K562 (cell line): ENCODE data around the gene RMND5B. TPM values are rescaled to one million over a fixed set of nuclear protein-coding genes. Genes with fewer than 3 reads are reported as not detected.

Source experiments
- ATAC-seq: fragments of 200-7000 bp; cut with Tn5 transposase; 3 replicates; pipeline ENCODE4 v1.9.1; 2020; ENCODE audit warnings: moderate library complexity
- BruUV-seq: library from RNA; stranded (reverse); fragments of 400-500 nt; replicated peaks from 2 replicates; lab custom pipeline; 2021; lab: Mats Ljungman, UMichigan
- CTCF ChIA-PET: fragments of 300-600 bp; formaldehyde crosslinking; extraction: SDS; loops from one replicate; lab custom pipeline; 2021; ENCODE audit warnings: low intra/inter-chr PET ratio; lab: Yijun Ruan, JAX
- POLR2A ChIA-PET: fragments of 300-600, 350-650 bp; sonication (Branson Sonifier 250); formaldehyde crosslinking; extraction: SDS; loops from one replicate; lab custom pipeline; 2021; ENCODE audit warnings: antibody characterized with exemption, inconsistent platforms; lab: Yijun Ruan, JAX
- DNase-seq, 4 experiments: peaks; one replicate each; pipeline versions ENCODE4 v3.0.0 to v3.0.0-alpha.2; 2011 to 2018; ENCODE audit warnings: low spot score in 3 of 4, mixed read lengths in 3 of 4; ENCODE audit errors: extremely low read depth in 1 of 4
- FAIRE-seq: peaks from 2 replicates; lab custom pipeline; 2011; peaks lifted over from hg19 to GRCh38; lab: Jason Lieb, UNC
- H2AFZ ChIP-seq: 2 replicates; pipeline ENCODE4 v1.6.0; 2011; ENCODE audit warnings: low read depth, low read length, control low read depth, inconsistent platforms
- H3K27ac ChIP-seq: fragments of 200-600 bp; 3 replicates; pipeline ENCODE4 v1.8.0; 2011; ENCODE audit warnings: low read depth, mild to moderate bottlenecking, control low read depth, inconsistent platforms, low read length, moderate library complexity, mixed read lengths; ENCODE audit errors: extremely low read depth
- H3K27me3 ChIP-seq, 2 experiments: fragments of 300-600 bp in 1 of 2; 2 replicates in 1 of 2; 3 replicates in 1 of 2; pipeline versions ENCODE4 v1.6.0 to v1.8.0; 2011; ENCODE audit warnings: inconsistent platforms in 2 of 2, low read length in 2 of 2, mild to moderate bottlenecking in 1 of 2, mixed read lengths in 1 of 2, moderate library complexity in 1 of 2; ENCODE audit not compliant: control insufficient read depth in 2 of 2, insufficient read depth in 2 of 2
- H3K36me3 ChIP-seq: fragments of 300-600 bp; 3 replicates; pipeline ENCODE4 v1.8.0; 2011; ENCODE audit warnings: mild to moderate bottlenecking, low read length, inconsistent platforms; ENCODE audit not compliant: control insufficient read depth, insufficient read depth
- H3K4me1 ChIP-seq, 2 experiments: fragments of 200-600 bp in 1 of 2; replicated peaks in 1 of 2; 2 replicates in 1 of 2; 3 replicates in 1 of 2; pipeline versions ENCODE4 v1.5.1 to v1.8.0; 2011; ENCODE audit warnings: inconsistent platforms in 2 of 2, low read length in 2 of 2, mild to moderate bottlenecking in 1 of 2, mixed read lengths in 1 of 2, moderate library complexity in 1 of 2; ENCODE audit not compliant: control insufficient read depth in 2 of 2, insufficient read depth in 2 of 2
- H3K4me2 ChIP-seq: 2 replicates; pipeline ENCODE4 v1.6.1; 2011; ENCODE audit warnings: low read length, control low read depth, inconsistent platforms, mixed read lengths; ENCODE audit not compliant: insufficient read depth
- H3K4me3 ChIP-seq: fragments of 200-600 bp; sonication (generic), shearing (Covaris generic); 2 replicates; pipeline ENCODE4 v1.5.1; 2016; ENCODE audit warnings: control low read depth, inconsistent platforms
- H3K79me2 ChIP-seq: fragments of 200-600 bp; 3 replicates; pipeline ENCODE4 v1.8.0; 2011; ENCODE audit warnings: low read length, inconsistent platforms; ENCODE audit not compliant: control insufficient read depth, insufficient read depth
- H3K9ac ChIP-seq, 2 experiments: 2 replicates each; pipeline versions ENCODE4 v1.6.0 to v1.6.1; 2011; ENCODE audit warnings: low read depth in 2 of 2, low read length in 2 of 2, control low read depth in 1 of 2, inconsistent platforms in 1 of 2, mild to moderate bottlenecking in 1 of 2, mixed read lengths in 1 of 2; ENCODE audit not compliant: insufficient read depth in 1 of 2
- H3K9me1 ChIP-seq: one replicate; pipeline ENCODE4 v1.6.0; 2011; ENCODE audit warnings: inconsistent platforms, mild to moderate bottlenecking, low read length, moderate library complexity; ENCODE audit not compliant: control insufficient read depth, insufficient read depth
- H3K9me3 ChIP-seq: replicated peaks from 2 replicates; pipeline ENCODE4 v1.5.1; 2011; ENCODE audit warnings: low read depth, low read length, inconsistent platforms; ENCODE audit not compliant: control insufficient read depth, insufficient read depth
- H4K20me1 ChIP-seq: replicated peaks from 2 replicates; pipeline ENCODE4 v1.6.1; 2011; ENCODE audit warnings: low read length, inconsistent platforms, mixed read lengths; ENCODE audit not compliant: control insufficient read depth, insufficient read depth
- DMBX1 ChIP-seq: fragments of 250-450 bp; sonication (Bioruptor Pico); IDR thresholded peaks from 2 replicates; pipeline ENCODE4 v1.8.0; 2022; ENCODE audit warnings: inconsistent platforms, mild to moderate bottlenecking, moderate library complexity, borderline replicate concordance
- GTF2A2 ChIP-seq: IDR thresholded peaks from 2 replicates; pipeline ENCODE4 v1.6.1; 2016; ENCODE audit warnings: mild to moderate bottlenecking, missing genetic modification characterization, missing compliant biosample characterization
- MBD2 ChIP-seq: sonication (generic); IDR thresholded peaks from 2 replicates; pipeline ENCODE4 v1.6.1; 2016; ENCODE audit warnings: low read depth, borderline replicate concordance
- MECOM ChIP-seq: fragments of 250-450 bp; sonication (Bioruptor Pico); IDR thresholded peaks from 2 replicates; pipeline ENCODE4 v1.8.0; 2022; ENCODE audit warnings: inconsistent platforms
- MEF2A ChIP-seq: IDR thresholded peaks from 2 replicates; pipeline ENCODE4 v1.6.1; 2011; ENCODE audit warnings: low read depth, mild to moderate bottlenecking, low read length, moderate library complexity; ENCODE audit not compliant: control insufficient read depth
- NUFIP1 ChIP-seq: fragments of 450-650 bp; IDR thresholded peaks from 2 replicates; pipeline ENCODE4 v1.6.1; 2018; ENCODE audit not compliant: partially characterized antibody
- POLR2A ChIP-seq: fragments of 450-650 bp; conservative IDR thresholded peaks from 2 replicates; pipeline ENCODE4 v1.6.1; 2016
- POLR2G ChIP-seq: fragments of 200-400 bp; formaldehyde crosslinking; IDR thresholded peaks from 2 replicates; pipeline ENCODE4 v1.6.1; 2017; ENCODE audit warnings: low read depth, mild to moderate bottlenecking, antibody characterized with exemption, low read length, moderate library complexity
- RBFOX2 ChIP-seq: fragments of 200-400 bp; formaldehyde crosslinking; IDR thresholded peaks from 2 replicates; pipeline ENCODE4 v1.6.1; 2017; ENCODE audit warnings: low read depth, mild to moderate bottlenecking, low read length, moderate library complexity
- RFX5 ChIP-seq: IDR thresholded peaks from 2 replicates; pipeline ENCODE4 v1.6.1; 2011; ENCODE audit warnings: low read depth, mild to moderate bottlenecking, improper control_type of control experiment, low read length
- ZNF41 ChIP-seq: fragments of 250-450 bp; sonication (Bioruptor Pico); conservative IDR thresholded peaks from 2 replicates; pipeline ENCODE4 v1.4.0; 2020; ENCODE audit warnings: mild to moderate bottlenecking
- ZNF551 ChIP-seq: fragments of 250-450 bp; sonication (Bioruptor Pico); IDR thresholded peaks from 2 replicates; pipeline ENCODE4 v1.5.0; 2021; ENCODE audit warnings: mild to moderate bottlenecking, moderate library complexity
- ZNF785 ChIP-seq: fragments of 250-450 bp; sonication (Bioruptor Pico); IDR thresholded peaks from 2 replicates; pipeline ENCODE4 v1.4.0; 2020; ENCODE audit warnings: mild to moderate bottlenecking
- WGBS: fragments of 100-300 bp; shearing (Covaris generic); methylation state at CpG from one replicate; pipeline ENCODE4 v1.1.6; 2016; ENCODE audit warnings: low coverage, mixed read lengths; ENCODE audit not compliant: insufficient coverage; ENCODE audit errors: missing lambda C conversion rate; 5-methylcytosine and 5-hydroxymethylcytosine counted together
- in situ Hi-C: fragments of 300-500 bp; cut with MboI; formaldehyde crosslinking; loops from 4 replicates; pipeline ENCODE4 v1.15.0; 2018; ENCODE audit warnings: inconsistent platforms, mixed read lengths
- intact Hi-C: fragments of 100-400 bp; cut with micrococcal nuclease; formaldehyde crosslinking; loops from 2 replicates; pipeline ENCODE4 v1.14.2; 2022
- polyA plus RNA-seq, 8 experiments: library from polyadenylated mRNA; depleted of rRNA in 4 of 8; stranded (reverse) in 5 of 8; unstranded in 3 of 8; fragments of >200 nt; fragmentation: Nextera tagmentation in 2 of 8; fragmentation: Illumina TruSeq in 1 of 8; extraction: Ambion mirVana in 2 of 8; extraction: Trizol in 1 of 8; gene quantifications; 2 replicates each; pipeline versions ENCODE4 v1.2.1 to v1.2.3, GENCODE V29; 2011 to 2014; ENCODE audit warnings: inconsistent platforms in 1 of 8, missing spikeins in 1 of 8
- total RNA-seq, 7 experiments: library from RNA; depleted of rRNA in 6 of 7; stranded (reverse); fragments of >200 nt in 6 of 7; fragmentation: Illumina TruSeq in 2 of 7; extraction: Trizol in 2 of 7; gene quantifications; 2 replicates each; pipeline versions ENCODE4 v1.2.1 to v1.2.3, GENCODE V29; 2011 to 2021; ENCODE audit warnings: low replicate concordance in 1 of 7
- TF ChIP-seq, protein P1 (sequence below): sonication (generic); formaldehyde crosslinking; IDR thresholded peaks from 2 replicates; pipeline ENCODE4 v1.8.0; 2022; ENCODE audit warnings: mild to moderate bottlenecking, low read depth, missing genetic modification reagents
- TF ChIP-seq, protein P2 (sequence below): fragments of 450-650 bp; IDR thresholded peaks from 2 replicates; pipeline ENCODE4 v1.6.1; 2016; ENCODE audit warnings: borderline replicate concordance
- TF ChIP-seq, protein P3 (sequence below): IDR thresholded peaks from 3 replicates; pipeline ENCODE4 v1.6.1; 2011; ENCODE audit warnings: borderline replicate concordance, mild to moderate bottlenecking; ENCODE audit not compliant: insufficient read length, insufficient read depth

RMND5B gene
- total and polyA plus RNA-seq, 9 of the 15 experiments (the other 6 are each of a cell fraction or from before 2014, with no cell fraction given): 2.6 to 57.0 (median 28.3) TPM

DNA sequence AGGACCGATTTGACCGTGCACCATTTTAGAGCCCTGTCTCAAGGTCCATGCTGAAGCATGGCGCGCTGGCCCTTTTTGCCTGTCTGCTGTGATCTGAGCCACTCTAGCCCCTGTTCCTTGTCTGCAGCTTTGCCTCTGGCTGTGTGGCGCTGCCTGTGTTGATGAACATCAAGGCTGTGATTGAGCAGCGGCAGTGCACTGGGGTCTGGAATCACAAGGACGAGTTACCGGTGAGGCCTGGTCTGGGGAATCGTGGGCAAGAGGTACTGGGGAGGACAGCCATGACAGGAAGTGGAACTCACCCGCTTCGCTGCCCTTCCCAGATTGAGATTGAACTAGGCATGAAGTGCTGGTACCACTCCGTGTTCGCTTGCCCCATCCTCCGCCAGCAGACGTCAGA is 16.6 kb downstream of the RMND5B start:
- ChIA-PET CTCF (interaction anchor here (3.3 kb wide), 1 partner anchor 72 kb away, joined by 33 read pairs; no protein-coding TSS in a partner anchor), POLR2A (interaction anchor here (1.5 to 1.6 kb wide), 2 partner anchors 15 to 69 kb away, joined by 5 to 7 read pairs; no protein-coding TSS in a partner anchor)
- ATAC-seq (no peak), FAIRE-seq (no peak), DNase-seq (no peak)
- peak overlapping the region in 1 of 2 experiments; percentile 6; a peak in 1 of 4 replicates for H3K9ac ChIP-seq
- H3K79me2 ChIP-seq: peaks cover 11% of the 10 kb centered on the region
- 87% methylated on average over 14 of the region's 15 CpGs for WGBS
- no peak overlapping the region for H3K4me2 ChIP-seq
- intact Hi-C loops (no loop called here), in situ Hi-C loops (no loop called here)
- H3K36me3 ChIP-seq: peaks cover 92% of the 10 kb centered on the region
- no peaks in the 10 kb centered on the region for H3K9me3 ChIP-seq
- no peak overlapping the region for H2AFZ ChIP-seq
- TF ChIP-seq DMBX1 (CRISPR knock-in tag) (no peak), ZNF551 (CRISPR knock-in tag) (no peak), RBFOX2 (peak; percentile 37; the same call in 1 of the 2 replicates), NUFIP1 (no peak), POLR2G (peak; percentile 39), MBD2 (no peak), ZNF41 (CRISPR knock-in tag) (no peak), MECOM (CRISPR knock-in tag) (no peak), GTF2A2 (tag) (no peak), ZNF785 (CRISPR knock-in tag) (no peak), POLR2A (peak; percentile 3; the same call in 1 of the 2 replicates), MEF2A (no peak), RFX5 (no peak)
- TF ChIP-seq, protein P1, sequence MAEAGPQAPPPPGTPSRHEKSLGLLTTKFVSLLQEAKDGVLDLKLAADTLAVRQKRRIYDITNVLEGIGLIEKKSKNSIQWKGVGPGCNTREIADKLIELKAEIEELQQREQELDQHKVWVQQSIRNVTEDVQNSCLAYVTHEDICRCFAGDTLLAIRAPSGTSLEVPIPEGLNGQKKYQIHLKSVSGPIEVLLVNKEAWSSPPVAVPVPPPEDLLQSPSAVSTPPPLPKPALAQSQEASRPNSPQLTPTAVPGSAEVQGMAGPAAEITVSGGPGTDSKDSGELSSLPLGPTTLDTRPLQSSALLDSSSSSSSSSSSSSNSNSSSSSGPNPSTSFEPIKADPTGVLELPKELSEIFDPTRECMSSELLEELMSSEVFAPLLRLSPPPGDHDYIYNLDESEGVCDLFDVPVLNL (CRISPR knock-in tag): no peak
- TF ChIP-seq, protein P2, sequence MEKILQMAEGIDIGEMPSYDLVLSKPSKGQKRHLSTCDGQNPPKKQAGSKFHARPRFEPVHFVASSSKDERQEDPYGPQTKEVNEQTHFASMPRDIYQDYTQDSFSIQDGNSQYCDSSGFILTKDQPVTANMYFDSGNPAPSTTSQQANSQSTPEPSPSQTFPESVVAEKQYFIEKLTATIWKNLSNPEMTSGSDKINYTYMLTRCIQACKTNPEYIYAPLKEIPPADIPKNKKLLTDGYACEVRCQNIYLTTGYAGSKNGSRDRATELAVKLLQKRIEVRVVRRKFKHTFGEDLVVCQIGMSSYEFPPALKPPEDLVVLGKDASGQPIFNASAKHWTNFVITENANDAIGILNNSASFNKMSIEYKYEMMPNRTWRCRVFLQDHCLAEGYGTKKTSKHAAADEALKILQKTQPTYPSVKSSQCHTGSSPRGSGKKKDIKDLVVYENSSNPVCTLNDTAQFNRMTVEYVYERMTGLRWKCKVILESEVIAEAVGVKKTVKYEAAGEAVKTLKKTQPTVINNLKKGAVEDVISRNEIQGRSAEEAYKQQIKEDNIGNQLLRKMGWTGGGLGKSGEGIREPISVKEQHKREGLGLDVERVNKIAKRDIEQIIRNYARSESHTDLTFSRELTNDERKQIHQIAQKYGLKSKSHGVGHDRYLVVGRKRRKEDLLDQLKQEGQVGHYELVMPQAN: no peak
- TF ChIP-seq, protein P3, sequence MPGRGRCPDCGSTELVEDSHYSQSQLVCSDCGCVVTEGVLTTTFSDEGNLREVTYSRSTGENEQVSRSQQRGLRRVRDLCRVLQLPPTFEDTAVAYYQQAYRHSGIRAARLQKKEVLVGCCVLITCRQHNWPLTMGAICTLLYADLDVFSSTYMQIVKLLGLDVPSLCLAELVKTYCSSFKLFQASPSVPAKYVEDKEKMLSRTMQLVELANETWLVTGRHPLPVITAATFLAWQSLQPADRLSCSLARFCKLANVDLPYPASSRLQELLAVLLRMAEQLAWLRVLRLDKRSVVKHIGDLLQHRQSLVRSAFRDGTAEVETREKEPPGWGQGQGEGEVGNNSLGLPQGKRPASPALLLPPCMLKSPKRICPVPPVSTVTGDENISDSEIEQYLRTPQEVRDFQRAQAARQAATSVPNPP: no peak
- peaks cover 4 to 15% of the 10 kb centered on the region in 2 experiments; a peak in 4 of 5 replicates for H3K4me1 ChIP-seq
- H4K20me1 ChIP-seq: peaks cover 22% of the 10 kb centered on the region
- H3K9me1 ChIP-seq: no peaks in the 10 kb centered on the region
- H3K27me3 ChIP-seq: no peaks in the 10 kb centered on the region
- no peak overlapping the region for H3K4me3 ChIP-seq
- no peak overlapping the region for H3K27ac ChIP-seq
- no TSS peak for BruUV-seq
